Measurements from ENCODE around the gene EAF2. TPM values are rescaled to one million over a fixed set of nuclear protein-coding genes. Genes with fewer than 3 reads are reported as not detected.

Gene EAF2
- total RNA-seq, 2 experiments from 2014 or later = 13.9 to 15.0 TPM

DNA sequence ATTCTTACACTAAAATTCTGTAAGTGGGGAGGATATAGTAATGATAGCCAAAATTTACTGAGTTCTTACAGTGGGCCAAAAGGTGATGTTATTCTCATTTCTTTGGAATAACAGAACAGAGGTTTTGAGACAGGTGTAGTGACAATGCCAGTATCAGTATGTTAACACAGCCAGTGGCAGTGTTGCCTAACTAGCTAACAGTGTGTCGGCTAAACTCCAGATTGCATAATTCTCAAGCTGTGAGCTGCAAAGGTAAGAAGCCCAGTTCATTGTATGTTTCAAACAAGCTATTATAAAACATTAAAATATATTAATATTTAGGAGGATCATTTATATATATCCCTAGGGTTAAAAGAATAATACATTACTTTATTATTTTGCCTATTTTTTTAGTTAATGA lies 60.1 kb downstream of the EAF2 start:
- Mint-ChIP-seq H3K36me3 (peaks cover 2% of the 10 kb centered on the region), H3K27ac (no peak overlapping the region), H3K4me3 (no peak overlapping the region), H3K27me3 (no peaks in the 10 kb centered on the region), H3K9me3 (no peaks in the 10 kb centered on the region), H3K4me1 (no peaks in the 10 kb centered on the region)
- no peak for DNase-seq

DNA sequence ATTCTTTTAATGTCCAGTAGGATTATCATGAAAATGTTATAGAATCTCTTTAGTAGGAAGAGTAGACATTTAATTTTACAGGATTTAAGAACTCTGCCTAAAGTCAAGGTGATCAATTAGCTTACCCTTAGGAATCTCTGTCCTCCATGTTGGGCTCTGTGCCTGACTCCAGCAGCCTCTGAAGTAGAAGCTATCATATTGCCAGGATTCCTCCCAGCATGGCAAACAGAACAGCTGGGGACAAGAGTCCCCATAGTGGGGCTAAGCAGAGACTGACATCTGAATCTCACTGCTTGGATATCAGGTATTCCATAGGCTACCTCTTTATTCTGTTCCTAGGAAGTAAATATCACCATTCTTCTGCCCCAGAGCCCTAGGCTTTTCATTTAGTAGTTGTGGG lies 60.7 kb downstream of the EAF2 start:
- no peak overlapping the region for H3K4me3 Mint-ChIP-seq
- no peak for DNase-seq
- no peaks in the 10 kb centered on the region for H3K9me3 Mint-ChIP-seq
- no peak overlapping the region for H3K27ac Mint-ChIP-seq
- H3K4me1 Mint-ChIP-seq = no peaks in the 10 kb centered on the region
- no peaks in the 10 kb centered on the region for H3K27me3 Mint-ChIP-seq
- H3K36me3 Mint-ChIP-seq = peaks cover 2% of the 10 kb centered on the region

DNA sequence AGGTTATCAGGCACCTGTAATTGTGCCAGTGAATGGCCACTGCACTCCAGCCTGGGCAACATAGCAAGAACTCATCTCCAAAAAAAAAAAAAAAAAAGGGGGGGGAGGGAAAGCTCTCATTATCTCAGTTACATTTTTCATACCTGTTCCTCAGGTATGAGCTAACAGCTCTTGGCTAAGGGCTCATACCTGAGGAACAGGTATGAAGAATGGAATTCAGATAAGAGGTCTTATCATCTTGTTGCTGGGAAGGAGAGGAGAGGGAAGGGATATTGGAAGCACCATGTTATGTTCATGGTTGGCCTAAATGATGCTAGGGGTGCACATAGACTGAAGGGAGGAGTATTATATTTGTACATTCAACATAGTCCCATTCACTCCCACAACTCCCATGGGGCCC lies 61.8 kb downstream of the EAF2 start:
- H3K27ac Mint-ChIP-seq = no peak overlapping the region
- no peaks in the 10 kb centered on the region for H3K4me1 Mint-ChIP-seq
- no peak overlapping the region for H3K4me3 Mint-ChIP-seq
- H3K9me3 Mint-ChIP-seq = no peaks in the 10 kb centered on the region
- peaks cover 5% of the 10 kb centered on the region for H3K36me3 Mint-ChIP-seq
- H3K27me3 Mint-ChIP-seq = no peaks in the 10 kb centered on the region
- no peak for DNase-seq

DNA sequence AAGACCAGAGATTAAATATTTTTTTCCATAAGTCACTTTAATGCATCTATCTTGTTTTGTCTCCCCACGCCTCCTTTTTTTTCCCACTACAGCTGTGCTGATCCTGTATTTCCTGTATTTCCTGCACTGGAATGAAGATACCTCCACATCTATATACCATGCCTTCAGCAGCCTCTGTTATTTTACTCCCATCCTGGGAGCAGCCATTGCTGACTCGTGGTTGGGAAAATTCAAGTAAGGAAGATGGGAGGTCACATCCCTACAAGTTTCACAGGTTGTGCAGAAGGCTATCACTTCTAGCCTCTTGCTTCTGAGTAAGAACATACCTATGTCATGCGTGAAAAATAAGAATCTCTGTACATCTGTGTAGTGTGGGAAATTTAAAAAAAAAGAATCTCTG lies 62.3 kb downstream of the EAF2 start:
- Mint-ChIP-seq H3K27me3 (no peaks in the 10 kb centered on the region), H3K4me3 (no peak overlapping the region), H3K36me3 (peaks cover 6% of the 10 kb centered on the region), H3K4me1 (no peaks in the 10 kb centered on the region), H3K9me3 (no peaks in the 10 kb centered on the region), H3K27ac (no peak overlapping the region)
- DNase-seq = no peak

DNA sequence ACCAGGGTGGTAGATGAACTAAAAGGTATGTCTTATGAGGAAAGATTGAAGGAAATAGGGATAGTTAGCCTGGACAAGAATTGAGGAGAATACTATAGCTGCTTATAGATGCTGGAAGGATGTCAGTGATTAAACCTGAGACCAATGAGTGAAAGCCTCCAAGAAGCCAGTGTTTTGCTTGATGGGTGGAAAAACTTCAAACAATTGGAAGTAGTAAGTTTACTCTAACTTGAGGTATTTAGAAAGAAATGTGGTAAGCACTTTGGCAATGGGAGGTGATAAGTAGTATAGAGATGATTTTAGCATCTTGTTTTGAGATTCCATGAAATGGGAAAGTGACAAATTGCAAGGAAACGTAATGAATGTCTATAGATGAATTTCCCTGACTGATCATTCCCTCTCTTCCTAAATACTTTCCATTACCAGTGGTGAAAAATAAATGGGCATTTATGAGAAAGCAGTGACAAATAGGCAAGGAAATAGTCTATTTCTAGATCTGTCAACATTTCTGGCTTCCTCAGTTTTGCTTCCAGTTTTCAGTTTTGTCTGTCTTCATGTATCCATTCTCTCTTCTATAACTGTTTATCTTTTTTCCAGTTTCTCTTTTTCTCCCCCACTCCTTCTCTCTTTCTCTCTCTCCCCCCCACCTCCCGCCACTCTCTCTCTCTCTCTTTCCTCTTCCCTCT lies 78.4 kb downstream of the EAF2 start:
- Mint-ChIP-seq H3K9me3 (peaks cover 2% of the 10 kb centered on the region), H3K27me3 (no peaks in the 10 kb centered on the region), H3K4me1 (no peaks in the 10 kb centered on the region), H3K27ac (no peak overlapping the region), H3K36me3 (peaks cover 22% of the 10 kb centered on the region), H3K4me3 (no peak overlapping the region)
- no peak for DNase-seq

DNA sequence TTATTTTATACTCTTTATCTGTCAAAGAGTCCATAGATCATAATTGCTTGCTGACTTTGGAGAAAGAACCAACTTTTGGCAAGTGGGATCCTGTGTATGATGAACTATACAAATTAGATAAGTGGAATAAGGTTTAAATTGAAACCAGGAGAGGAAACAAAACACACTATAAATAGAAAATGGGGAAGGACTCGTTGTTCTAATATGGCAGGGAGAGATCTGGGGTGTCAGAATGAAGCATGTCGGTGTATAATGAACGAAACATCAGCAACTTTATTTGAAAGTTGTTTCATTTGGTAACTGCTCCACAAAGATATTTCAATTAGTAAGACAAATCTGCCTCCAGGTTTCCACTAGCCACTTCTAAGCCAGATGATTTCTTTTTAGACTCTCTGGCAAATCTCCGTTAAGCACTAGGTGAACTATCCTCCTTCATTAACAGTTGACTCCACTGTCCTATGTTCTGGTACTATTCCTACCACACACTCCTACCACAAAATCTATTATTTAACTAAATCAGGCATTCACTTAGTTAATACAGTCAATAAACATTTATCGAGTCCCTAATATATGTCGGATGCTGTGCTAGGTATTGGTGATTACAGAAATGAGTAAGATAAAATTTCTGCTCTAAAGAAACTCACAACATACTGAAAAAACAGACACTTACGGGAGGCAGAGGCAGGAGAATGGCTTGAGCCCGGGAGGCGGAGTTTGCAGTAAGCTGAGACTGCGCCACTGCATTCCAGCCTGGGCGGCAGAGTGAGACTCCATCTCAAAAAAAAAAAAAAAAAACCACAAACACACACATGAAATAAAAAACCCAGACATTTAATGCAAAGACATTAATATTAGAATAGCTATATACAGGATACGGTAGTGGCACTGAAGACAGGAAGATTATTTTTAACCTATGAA lies 79.3 kb downstream of the EAF2 start:
- no peak overlapping the region for H3K27ac Mint-ChIP-seq
- DNase-seq = no peak
- no peaks in the 10 kb centered on the region for H3K4me1 Mint-ChIP-seq
- no peak overlapping the region for H3K4me3 Mint-ChIP-seq
- no peaks in the 10 kb centered on the region for H3K9me3 Mint-ChIP-seq
- no peaks in the 10 kb centered on the region for H3K27me3 Mint-ChIP-seq
- H3K36me3 Mint-ChIP-seq = peaks cover 16% of the 10 kb centered on the region

DNA sequence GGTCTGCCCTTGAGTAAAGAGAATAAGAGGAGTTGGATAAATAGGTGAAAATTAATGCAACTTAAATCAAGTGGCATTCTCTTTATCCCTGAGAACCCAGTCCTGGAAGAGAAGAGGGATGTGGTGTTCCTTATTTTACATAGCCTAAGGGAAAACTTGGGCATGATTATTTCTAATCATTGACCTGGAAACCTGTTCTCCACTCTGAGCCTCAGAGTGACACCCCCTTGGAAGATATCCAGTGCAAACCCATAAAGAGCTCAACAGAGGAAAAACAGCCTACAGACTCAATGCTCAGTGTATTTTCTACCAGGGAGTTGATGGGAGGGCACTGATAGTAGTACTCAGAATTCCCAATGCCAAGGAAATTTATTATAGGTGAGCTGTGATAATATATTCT lies 81.2 kb downstream of the EAF2 start:
- no peaks in the 10 kb centered on the region for H3K27me3 Mint-ChIP-seq

DNA sequence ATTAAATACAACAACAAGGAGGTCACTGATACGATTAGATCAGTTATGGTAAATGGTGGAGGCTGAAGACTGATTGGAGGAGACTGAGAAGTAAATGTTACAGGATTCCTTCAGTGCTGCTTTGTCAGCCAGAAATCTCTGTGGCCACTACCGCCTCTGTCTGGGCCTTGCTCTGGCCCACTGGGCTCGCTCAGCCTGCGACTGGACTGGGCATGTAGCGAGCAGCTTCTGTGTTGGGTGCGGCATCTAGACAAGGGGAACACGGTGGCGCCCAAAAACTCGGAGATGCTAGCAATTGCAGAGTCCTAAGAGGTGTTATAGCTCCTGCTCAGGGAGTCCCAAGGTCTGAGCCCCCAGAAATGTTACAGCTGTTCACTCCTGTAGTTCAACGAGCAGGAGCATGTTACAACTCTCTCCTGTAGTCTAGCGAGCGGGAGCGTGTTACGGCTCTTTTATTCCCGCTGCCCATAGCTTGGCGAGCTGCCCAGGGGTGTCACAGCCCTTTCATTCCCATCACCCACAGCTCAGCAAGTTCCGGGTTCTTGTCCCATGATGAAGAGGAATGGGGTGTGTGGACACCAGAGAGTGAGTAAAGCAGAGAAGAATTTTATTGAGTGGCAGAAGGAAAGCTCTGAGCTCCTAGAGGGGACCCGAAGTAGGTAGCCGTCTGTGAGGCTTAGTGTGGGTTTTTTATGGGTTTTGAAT lies 83.9 kb downstream of the EAF2 start:
- Mint-ChIP-seq H3K27me3 (no peaks in the 10 kb centered on the region), H3K27ac (no peak overlapping the region), H3K36me3 (peaks cover 10% of the 10 kb centered on the region), H3K9me3 (no peaks in the 10 kb centered on the region), H3K4me1 (no peaks in the 10 kb centered on the region), H3K4me3 (no peak overlapping the region)
- no peak for DNase-seq

More for the DNA sequence above, 81.2 kb downstream of the EAF2 start:
- Mint-ChIP-seq H3K4me1 (no peaks in the 10 kb centered on the region), H3K27ac (no peak overlapping the region), H3K4me3 (no peak overlapping the region), H3K9me3 (no peaks in the 10 kb centered on the region), H3K36me3 (peaks cover 8% of the 10 kb centered on the region)
- no peak for DNase-seq

DNA sequence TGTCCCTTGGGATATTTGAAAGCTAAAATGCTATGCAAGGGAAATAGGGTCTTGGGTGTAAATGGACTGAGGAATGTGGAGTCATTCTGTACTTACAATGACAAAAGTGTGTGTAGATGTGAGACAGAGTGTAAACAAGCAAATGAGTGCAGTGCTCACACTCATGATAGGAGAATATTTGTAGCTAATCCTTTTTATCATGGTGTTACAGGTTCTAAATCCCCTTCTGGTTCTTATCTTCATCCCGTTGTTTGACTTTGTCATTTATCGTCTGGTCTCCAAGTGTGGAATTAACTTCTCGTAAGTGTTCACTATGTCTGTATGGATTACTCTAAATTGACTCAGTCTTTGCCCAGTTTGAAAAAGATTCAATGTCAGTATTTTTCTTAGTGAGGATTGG lies 89.7 kb downstream of the EAF2 start:
- no peak overlapping the region for H3K4me3 Mint-ChIP-seq
- H3K9me3 Mint-ChIP-seq = no peaks in the 10 kb centered on the region
- H3K4me1 Mint-ChIP-seq = no peaks in the 10 kb centered on the region
- H3K27me3 Mint-ChIP-seq = no peaks in the 10 kb centered on the region
- H3K27ac Mint-ChIP-seq = no peak overlapping the region
- H3K36me3 Mint-ChIP-seq = peaks cover 8% of the 10 kb centered on the region
- no peak for DNase-seq

DNA sequence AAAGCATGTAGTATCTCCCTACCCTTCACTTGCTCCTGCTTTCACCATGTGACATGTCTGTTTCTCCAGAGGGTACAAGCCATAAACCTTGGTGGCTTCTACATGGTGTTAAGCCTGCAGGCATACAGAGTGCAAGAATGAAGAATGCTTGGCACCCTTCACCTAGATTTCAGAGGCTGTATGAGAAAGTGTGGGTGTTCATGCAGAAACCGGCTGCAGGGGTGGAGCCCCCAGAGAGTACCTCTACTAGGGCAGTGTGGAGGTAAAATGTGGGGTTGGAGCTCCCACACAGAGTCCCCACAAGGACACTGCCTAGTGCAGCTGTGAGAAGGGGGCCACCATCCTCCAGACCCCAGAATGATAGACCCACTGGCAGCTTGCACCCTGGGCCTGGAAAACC lies 91.4 kb downstream of the EAF2 start:
- no peaks in the 10 kb centered on the region for H3K9me3 Mint-ChIP-seq
- peaks cover 8% of the 10 kb centered on the region for H3K36me3 Mint-ChIP-seq
- H3K27me3 Mint-ChIP-seq = no peaks in the 10 kb centered on the region
- H3K27ac Mint-ChIP-seq = no peak overlapping the region
- H3K4me1 Mint-ChIP-seq = no peaks in the 10 kb centered on the region
- no peak overlapping the region for H3K4me3 Mint-ChIP-seq
- no peak for DNase-seq

Other genes with a start within 250 kb of the EAF2 start
- gene FBXO40, start 241.8 kb upstream of the EAF2 start, total RNA-seq = not detected
- gene HCLS1, start 174.3 kb upstream of the EAF2 start, total RNA-seq = 100 to 1,000 TPM; 183 to 193 TPM
- 10 to 100 TPM; 14.0 to 15.3 TPM for gene GOLGB1, start 85.5 kb upstream of the EAF2 start, total RNA-seq
- gene IQCB1, start 149 bp upstream of the EAF2 start, total RNA-seq = 10 to 100 TPM; 35.0 to 39.3 TPM
- gene SLC15A2, start 59.2 kb downstream of the EAF2 start, total RNA-seq = 1 to 10 TPM in 1 of 2 experiments, under 1 TPM in 1; 0.74 to 1.5 TPM
- not detected for gene ILDR1, start 187.0 kb downstream of the EAF2 start, total RNA-seq
- gene CD86, start 220.2 kb downstream of the EAF2 start, total RNA-seq = under 1 TPM; 0.08 to 0.12 TPM

Data from activated naive CD8-positive, alpha-beta T cell treated with anti-CD3 and anti-CD28 coated beads for 36 hours (primary cell).